Stimulated activated CD4-positive, alpha-beta T cell treated with anti-CD3 and anti-CD28 coated beads, Interleukin-2, amount 100 ng/mL, for 24 hours (primary cell): Measurements from ENCODE around the gene PHF19.
A peak's percentile ranks its signal among the peaks of the same experiment; 100 is the strongest.

ENCODE experiments used
- DNase-seq, 2 donors: peaks; one replicate each; pipeline ENCODE4 v3.0.0-alpha.2; 2020

PHF19 gene

DNA sequence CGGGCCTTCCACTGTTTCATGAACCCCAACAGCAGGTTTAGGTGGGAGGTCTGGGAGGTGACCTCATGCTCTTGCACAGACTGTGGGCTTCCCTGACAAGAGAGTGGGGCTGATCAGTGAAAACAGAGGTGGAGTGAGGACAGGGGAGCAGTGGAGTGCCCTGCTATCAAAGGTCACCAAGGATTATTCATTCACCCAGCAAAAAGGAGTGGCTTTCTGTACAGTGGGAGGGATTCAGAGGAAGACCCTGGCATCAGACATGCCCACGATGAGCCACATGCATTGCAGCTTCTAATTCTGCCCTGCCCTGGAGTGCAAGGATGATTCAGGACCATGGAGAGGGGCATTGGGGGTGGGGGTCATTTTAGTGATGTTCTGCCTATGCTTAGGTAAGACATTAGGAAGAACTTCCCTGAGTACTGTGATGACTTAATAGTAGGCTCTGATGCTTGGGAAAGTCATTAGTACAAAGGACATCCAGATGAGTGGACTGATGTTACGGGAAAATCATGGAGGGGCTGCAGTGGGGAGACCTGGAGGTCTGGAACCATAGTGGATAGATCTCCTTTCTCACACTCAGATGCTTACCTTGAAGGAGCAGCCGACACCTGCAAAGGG, 36.8 kb upstream of the PHF19 start:
- DNase-seq, result no peak

DNA sequence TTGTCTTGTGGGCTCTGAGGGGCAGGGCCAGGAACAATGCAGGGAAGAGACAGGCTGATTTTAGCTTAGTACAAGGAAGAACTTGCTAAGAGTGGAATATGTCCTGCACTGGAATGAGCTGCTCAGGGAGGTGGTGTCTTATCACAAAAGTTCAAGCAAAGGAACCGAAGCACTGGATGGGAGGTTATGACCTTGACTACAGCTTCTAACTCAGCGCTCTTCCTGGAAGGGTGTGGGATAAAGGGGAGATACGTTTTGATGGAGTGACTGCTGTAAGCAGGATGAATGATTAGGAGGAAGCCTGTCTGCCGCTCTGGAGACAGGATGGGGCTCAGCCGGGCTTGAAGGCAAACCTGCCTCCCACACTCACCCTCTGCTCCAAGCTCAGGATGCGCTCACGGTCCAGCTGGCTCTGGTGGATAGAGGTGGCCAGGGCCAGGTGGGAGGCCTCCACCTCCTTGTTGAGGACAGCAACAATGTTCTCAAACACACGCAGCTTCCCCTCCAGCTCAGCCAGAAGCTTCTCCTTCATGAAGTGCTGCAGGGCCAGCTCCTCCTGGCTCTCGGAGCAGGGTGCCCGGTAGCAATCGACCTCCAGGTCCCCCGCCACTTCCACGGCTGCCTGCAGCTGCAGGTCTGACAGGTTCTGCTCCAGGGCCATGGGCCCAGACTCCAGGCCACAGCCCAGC, 36.1 kb upstream of the PHF19 start:
- no peak for DNase-seq

DNA sequence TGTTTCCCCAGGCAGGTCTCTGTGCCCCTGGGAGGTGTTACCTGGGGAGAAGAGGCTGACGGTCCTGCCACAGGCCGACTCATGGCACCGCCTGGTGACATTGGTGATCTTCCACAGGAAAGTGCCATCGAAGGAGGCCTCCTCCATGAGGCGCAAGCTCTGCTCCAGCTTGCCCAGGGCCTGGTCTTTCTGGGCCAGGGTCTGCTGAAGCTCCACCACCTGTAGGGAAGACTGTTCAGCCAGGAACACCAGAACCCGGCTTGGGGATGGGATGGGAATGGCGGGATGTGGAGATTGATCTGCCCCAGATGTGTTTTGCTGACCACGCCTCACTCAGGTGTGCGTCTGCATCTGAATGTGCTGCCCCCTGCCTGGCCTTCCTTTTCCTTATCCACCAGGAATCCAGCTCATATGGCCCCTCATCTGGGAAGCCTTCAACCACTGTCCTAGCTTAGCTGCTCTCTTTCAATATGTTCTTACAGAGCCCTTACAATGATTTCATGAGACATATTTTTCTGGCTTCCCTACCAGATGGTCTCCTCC, 34.4 kb upstream of the PHF19 start:
- DNase-seq, result no peak

DNA sequence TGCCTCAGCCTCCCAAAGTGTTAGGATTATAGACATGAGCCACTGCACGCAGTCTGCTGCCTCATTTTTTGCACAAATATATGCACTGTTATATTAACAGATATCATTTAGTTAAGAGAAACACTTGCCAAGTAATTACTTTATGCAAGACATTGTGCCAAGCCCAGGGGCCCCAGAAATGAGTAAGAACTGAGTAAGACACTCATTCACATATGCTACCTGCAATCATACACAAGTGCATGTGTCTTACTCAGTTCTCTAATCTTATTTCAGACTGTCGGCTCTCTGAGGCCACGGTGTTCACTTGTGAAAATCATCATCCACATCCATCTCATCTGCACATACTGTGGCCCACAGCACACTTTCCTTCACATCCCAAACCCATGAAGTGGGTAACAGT, 33.7 kb upstream of the PHF19 start:
- no peak for DNase-seq

DNA sequence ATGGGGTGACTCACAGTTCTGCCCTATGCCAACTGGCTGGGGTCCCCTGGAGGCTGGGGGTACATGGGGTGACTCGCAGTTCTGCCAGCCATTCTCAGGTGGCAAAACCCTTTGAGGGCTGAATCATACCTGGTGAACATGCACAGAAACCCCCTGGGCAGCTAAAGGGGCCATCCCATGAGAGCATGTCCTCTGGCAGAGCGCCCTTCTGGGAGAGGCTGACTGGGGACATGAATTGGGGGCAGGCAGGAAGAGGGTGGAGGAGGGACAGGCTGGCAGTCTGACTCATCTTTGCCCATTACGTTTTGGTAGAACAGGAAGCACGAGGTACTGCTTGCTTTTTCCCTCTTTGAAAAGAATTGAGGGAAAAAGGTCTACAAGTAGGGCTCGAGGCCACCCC, 32.9 kb upstream of the PHF19 start:
- peak in 1 of 2 donors; percentile 64 for DNase-seq

DNA sequence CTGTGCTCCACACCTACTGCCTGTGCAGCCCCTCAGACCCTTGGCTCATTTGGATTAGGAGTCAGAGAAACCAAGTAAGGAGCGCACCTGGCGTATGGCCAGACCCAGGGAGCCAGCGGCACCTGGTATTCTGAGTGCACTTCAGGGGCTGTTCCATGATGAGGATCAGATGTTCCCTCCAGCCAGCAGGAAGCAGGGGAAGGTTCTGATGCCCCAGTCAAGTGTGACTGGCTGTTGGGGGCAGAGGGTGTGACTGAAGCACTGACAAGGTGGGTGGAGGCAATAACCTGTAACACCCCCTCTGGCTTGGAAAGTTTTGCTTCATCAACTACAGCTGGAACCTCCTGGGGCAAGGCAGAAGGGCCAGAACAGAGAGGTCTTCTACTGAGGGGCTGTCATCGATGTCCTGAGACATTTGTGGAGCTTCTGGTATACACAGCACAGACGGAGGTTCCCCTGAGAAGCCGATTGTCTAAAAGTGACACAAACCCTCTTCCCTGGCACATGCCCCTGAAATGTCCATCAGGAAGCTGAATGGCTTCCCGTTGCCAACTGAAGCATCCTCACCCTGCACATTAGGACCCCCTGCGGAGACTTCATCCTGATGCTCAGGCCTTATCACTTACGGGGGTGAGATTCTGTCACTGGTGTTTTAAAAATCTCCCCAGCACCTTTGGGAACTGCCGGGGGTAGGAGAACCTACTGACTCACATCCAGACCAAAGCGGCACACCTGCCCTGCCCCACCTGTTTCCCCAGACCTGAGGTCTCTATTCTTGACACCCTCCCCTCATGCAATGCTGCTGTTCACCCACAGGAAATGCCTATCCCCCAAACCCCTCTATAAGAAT, 28.6 kb upstream of the PHF19 start:
- peak; percentile 22 to 32 for DNase-seq

DNA sequence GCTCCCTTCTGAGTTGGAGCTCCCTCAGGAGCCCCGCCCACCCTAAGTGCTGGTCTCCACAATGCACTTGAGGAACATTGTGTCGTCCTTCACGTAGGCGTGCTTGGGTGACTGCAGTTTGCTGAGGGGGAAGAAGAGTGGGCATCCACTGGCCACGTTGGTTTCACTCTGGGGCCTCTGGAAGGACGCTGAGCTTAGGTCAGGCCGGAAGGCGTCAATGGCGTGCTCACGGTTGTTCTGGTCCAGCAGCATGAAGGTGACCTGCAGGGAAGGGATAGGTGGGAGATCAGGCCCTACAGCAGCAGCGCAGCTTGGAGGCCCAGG, 28.0 kb upstream of the PHF19 start:
- DNase-seq, result no peak

DNA sequence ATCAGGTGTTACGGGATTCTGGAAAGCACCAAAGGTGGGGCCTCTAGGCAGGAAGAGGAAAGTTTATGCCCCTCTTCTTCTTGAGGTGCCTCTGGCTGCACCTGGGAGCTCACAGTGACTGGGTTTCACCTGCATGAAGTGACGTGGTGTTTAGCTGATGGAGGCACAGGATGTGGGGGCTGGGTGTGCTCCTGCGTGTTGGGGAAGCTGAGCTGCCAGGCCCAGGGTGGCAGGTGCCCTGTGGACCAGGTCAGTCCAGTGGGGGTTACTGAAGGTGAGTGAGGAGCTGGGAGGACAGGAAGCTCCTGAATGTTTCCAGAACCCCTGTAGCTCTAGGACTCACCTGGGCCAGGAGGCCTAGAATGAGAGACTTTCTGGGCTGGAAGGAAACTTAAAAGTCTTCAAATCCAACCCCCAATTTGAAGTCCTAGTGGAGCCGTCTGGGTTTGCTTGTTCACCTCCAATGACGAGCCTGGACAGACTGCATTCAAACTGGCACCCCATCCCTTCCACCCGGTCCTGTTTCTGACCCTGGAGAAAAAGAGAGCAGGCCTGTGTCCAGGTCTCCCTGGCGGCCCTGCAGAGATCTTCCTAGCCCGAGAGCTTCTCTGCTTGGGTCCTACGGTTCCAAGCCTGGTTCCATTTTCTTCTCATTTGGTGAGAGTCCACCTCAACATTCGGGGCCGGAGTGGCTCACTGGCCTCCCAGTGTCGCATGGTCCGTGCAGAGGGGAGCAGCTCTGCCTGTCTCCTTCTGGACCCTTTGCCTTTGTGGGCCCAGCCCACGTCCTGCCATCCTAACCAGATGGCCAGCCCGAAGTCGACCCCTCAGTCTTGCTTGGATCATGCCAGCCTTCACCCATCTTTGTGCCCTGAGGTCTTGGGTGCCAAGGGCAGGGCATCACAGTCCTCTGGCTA, 27.3 kb upstream of the PHF19 start:
- DNase-seq, result peak; percentile 37 to 49

DNA sequence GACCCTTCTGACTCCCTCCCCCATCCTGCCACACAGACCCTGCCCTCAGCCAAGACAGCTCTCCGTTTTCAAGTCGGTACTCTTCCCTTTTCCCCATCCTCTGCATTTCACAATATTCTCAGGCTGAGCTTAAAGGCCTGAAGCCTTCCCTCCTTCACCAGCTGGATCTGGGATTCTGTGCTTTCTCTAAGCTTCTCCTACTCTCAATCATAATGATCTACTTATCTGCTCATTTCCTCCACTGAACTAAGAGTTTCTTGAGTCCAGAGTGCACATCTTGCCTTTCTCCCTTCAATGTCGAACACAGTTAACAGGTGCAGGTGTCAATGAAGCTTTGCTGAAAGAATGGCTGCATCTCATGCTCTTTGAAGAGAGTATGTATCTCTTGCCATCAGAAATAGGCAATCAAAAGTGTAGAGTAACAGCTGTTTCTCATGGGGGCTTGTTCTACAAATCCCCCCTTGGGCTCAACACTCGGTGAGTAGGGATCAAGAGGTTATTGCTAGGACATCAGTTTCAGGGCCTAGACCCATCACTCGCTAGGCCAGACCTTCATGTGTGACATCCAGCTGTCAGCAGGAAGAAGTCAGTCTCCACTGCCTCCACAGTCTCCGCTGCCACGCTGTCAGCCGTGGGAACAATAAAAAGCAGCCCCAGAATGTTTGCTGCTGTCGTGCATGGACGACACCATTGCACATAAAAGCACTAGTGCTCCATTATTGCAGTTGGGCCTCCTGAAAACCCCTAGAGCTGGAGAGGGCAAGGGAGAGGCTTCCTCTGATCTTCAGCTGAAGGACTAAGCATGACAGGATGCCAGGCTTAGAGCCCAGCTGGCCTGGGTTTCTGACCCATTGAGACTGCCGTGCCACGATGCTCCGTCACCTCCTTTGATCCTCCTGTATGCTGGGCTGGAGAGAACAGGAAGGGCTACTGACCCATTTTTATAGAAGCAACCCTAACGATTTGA, 25.9 kb upstream of the PHF19 start:
- peak; percentile 15 to 19 for DNase-seq

DNA sequence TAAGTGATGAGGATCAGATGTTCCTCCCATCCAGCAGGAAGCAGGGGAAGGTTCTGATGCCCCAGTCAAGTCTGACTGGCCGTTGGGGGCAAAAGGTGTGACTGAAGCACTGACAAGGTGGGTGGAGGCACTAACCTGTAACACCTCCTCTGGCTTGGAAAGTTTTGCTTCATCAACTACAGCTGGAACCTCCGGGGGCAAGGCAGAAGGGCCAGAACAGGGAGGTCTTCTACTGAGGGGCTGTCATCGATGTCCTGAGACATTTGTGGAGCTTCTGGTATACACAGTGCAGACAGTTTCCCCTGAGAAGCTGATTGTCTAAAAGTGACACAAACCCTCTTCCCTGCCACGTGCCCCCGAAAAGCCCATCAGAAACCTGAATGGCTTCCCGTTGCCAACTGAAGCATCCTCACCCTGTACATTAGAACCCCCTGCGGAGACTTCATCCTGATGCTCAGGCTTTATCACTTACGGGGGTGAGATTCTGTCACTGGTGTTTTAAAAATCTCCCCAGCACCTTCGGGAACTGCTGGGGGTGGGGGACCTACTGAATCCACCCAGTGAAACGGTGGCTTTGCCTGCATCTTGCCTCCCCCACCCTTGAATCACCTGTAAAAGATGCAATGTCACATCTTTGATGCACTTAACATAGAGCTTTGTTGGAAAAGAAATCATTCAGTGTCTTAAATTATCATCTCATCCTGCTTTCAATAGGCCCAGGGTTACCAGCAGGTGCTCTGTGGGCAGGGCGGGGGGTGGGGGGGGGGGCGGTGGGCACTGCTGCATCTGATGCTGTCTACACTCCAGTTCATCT, 25.0 kb upstream of the PHF19 start:
- DNase-seq, result peak; percentile 23 to 31

DNA sequence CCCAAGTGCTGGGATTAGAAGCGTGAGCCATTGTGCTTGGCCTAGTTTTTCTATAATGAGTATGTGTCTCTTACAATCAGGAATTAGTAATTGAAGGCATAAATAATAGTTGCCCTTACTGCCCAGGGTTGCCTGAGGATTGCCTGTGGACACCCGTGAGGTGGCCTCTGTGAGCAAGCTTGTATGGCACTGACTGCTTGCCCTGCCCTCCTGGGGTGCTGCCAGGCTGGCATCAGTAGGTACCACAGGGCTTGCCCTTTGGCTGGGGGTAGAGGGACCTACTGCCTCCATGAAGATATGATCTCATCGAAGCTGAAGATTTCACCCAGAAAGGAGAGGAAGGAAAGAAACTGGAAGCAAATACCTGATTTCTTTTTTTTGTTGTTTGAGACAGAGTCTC, 23.8 kb upstream of the PHF19 start:
- DNase-seq, result peak; percentile 24 to 27

DNA sequence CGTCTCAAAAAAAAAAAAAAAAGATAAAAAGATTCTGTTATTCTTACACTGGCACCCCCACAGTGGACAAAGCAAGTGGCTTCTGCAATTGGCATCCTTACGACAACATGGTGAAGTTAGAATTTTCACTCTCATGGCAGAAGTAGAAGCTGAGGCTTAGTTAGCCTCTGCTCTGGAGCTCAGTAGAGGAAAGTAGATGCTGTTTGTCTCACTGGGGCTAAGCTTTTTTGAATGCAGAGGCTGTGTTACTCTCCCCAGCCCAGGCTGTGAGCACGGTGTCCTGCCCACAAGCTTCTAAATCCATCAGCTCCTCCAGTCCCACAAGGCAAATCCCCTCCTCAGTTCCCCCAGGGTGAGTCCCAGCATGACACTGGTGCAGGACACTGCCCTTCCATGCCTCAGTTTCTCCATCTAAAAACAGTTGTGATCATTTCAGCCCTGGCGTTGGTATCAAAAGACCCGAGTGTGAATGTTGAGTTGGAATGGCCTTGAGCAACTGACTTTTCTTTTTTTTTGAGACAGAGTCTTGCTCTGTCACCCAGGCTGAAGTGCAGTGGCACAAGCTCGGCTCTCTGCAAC, 22.6 kb upstream of the PHF19 start:
- peak in 1 of 2 donors; percentile 29 for DNase-seq

DNA sequence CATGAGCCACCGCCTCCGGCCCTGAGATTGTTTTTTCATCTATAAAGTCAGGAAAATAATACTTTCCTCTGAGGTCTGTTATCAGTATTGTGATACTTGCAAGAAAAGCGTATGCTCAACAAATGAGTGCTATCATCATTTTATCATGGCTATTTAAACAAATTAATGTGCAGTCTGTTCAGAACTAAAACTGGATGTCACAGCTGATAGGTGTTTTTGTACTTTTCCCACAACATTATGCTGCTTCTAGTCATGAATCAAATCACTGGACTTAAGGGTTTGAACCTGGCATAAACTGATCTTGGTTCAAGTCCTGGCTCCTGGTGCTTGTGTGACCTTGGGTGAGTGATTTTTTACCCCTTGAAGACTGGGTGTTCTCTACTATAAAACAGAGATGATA, 21.4 kb upstream of the PHF19 start:
- DNase-seq, result no peak

DNA sequence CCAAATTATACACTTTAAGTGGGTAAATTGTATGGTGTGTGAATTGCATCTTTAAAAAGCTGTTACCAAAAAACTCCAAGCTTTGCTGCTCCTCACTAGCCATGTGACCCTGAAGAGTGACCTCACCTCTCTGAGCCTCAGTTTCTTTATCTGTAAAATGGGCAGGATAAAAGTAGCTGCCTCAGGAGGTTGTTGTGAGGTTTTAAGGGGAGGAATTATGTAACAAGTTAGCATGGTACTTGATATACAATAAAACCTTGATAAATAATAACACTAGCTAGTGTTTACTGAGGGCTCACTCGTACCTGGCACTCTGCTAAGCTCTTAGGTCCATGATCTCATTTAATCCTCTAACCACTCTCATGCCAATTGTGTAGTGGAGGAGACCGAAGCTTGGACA, 19.0 kb upstream of the PHF19 start:
- no peak for DNase-seq

DNA sequence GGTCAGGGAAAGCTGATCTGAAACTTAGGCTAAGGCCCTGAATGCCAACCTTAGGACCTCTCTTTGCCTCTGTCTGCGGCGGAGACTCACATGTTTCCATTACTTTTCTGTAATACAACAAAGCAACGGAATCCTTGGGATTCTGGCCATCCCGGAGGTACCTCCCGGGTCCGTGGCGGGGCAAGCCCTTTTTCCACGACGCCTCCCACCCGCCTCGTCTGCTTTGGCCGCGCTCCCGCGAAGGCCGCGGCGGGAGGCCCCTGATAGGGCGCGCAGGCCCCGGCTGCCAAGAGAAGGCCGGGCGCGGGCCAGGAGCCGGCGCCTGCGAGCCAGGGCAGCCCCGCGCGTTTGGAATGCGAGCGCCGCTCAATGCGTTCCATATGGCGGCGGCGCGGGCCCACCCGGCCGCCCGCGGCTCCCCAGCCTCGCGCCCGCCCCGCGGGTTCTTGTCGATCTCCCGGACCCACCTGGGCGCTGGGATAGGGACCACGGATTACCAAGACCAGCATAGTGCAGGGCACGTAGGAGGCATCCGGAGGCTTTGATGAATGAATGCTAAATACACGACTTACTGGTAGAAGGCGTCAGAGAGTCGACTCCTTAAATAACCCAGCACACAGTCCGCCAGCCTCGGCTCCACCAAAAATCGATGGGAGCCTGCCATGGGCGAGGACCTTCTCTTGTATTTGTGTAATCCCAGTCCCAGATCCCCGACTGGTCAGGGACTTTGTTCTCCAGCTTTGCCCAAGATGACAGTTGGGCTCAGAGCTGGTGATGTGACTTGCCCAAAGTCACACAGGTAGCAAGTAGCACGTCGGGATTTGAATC, 17.5 kb upstream of the PHF19 start:
- peak in 1 of 2 donors; percentile 10 for DNase-seq

DNA sequence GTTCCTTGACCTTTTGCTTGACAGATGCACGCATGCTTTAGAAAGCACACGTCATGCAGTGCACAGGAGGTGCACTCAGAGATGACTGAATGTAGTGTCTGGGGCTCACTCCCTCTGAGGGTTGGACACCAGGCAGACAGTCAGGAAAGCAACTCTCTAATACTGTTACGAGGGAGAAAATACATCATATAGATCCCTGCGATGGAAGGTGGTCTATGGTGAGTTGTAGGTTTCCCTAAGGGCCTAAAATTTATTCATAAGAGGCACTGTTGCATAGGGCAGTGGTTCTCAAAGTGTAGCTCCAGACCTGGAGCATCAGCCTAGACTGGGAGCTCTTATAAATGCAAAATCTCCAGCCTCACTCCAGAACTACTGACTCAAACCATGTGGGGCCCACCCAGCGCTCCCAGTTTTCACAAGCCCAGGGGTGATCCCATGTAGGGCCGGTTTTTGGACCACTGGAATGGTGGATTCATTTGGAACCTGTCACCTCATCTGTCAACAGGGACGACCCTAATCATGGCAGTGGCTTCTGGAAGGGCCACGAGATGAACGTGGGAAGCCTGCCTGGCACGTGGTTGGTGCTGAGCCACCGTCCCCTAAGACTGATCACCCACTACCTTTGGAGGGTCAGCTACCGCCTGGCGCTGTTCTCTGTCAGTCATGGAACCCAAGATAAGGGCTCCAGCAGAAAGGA, 16.8 kb upstream of the PHF19 start:
- peak in 1 of 2 donors; percentile 15 for DNase-seq

DNA sequence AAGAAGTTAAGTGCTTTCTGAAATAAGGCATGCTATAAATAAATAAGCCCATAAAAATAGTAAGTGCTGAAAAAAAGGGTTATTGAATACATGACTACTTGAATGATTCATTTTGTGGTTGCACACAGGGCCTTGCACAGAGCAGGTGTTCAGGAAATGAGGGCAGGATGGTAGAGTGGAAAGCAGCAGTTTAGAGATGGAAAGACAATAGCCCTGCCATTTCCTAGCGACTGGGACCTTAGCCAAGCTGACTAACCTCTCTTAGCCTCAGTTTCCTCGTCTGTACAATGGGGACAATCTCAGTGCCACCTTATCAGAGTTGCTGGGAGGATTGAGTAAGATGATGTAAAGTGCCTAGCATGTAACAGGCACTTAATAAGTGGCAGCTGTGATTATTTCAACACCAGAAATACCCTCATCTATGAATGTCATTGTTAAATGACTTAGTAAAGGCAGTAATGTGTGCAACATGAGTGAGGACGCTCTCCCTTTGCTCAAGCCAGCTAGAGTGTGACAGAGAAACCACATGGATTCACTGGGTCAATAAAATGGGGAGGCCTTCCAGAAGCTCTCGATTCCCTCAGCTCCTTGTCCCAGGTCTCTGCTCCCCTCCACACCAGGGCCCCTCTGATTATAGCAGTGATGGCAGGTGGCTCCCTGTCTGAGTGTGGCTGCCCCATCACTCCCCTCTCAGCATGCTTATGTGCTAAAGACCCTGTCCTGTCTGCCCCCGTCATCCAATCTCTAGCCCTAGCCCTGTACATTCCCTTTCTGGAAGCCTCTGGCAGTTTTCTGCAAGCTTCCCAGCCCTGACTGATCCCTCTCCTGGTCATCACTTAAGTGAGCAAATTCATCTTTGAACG, 16.0 kb upstream of the PHF19 start:
- DNase-seq, result peak; percentile 55 to 67
